IPS-20b (cell line): ENCODE results near the gene SH3GL1.

Experiments
- H3K27ac ChIP-seq: one replicate; pipeline ENCODE4 v1.5.1; 2013; ENCODE audit warnings: low read length
- H3K27me3 ChIP-seq: 2 replicates; pipeline ENCODE4 v1.6.1; 2013; ENCODE audit warnings: mild to moderate bottlenecking, low read length, inconsistent platforms; ENCODE audit not compliant: insufficient read depth
- H3K36me3 ChIP-seq: 2 replicates; pipeline ENCODE4 v1.6.1; 2013; ENCODE audit warnings: low read depth, mild to moderate bottlenecking, inconsistent platforms, low read length, moderate library complexity; ENCODE audit not compliant: insufficient read depth
- H3K4me1 ChIP-seq: 2 replicates; pipeline ENCODE4 v1.6.1; 2013; ENCODE audit warnings: mild to moderate bottlenecking, control low read depth, inconsistent platforms, low read length, moderate library complexity; ENCODE audit not compliant: insufficient read depth
- H3K4me3 ChIP-seq: 2 replicates; pipeline ENCODE4 v1.5.1; 2013; ENCODE audit warnings: mild to moderate bottlenecking, low read length, inconsistent platforms
- H3K9ac ChIP-seq: 2 replicates; pipeline ENCODE4 v1.6.1; 2013; ENCODE audit warnings: low read depth, mild to moderate bottlenecking, inconsistent platforms, low read length, moderate library complexity
- H3K9me3 ChIP-seq: 2 replicates; pipeline ENCODE4 v1.6.1; 2013; ENCODE audit warnings: mild to moderate bottlenecking, low read depth, low read length, inconsistent platforms; ENCODE audit not compliant: insufficient read depth

The SH3GL1 gene

DNA sequence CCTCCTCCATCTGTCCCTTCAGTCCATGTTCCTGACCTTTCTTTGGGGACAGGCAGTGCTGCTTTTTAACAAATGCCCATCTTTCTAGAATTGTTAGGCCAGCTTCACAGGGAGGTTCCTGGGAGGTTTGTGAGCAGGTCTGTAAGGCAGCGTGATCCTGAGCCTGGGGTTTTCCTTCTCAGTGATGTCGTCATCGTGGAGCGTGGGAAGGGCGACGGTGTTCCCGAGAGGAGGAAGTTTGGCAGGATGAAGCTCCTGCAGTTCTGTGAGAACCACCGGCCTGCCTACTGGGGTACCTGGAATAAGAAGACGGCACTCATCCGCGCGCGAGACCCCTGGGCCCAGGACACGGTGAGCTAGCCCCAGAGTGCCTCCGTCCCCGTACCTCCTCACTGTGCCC, 28.9 kb upstream of the SH3GL1 start:
- Histone ChIP-seq H3K4me1 (no peaks in the 10 kb centered on the region), H3K4me3 (no peak overlapping the region), H3K27me3 (no peaks in the 10 kb centered on the region), H3K27ac (no peak overlapping the region), H3K36me3 (peaks cover 89% of the 10 kb centered on the region), H3K9me3 (no peaks in the 10 kb centered on the region), H3K9ac (no peak overlapping the region)

DNA sequence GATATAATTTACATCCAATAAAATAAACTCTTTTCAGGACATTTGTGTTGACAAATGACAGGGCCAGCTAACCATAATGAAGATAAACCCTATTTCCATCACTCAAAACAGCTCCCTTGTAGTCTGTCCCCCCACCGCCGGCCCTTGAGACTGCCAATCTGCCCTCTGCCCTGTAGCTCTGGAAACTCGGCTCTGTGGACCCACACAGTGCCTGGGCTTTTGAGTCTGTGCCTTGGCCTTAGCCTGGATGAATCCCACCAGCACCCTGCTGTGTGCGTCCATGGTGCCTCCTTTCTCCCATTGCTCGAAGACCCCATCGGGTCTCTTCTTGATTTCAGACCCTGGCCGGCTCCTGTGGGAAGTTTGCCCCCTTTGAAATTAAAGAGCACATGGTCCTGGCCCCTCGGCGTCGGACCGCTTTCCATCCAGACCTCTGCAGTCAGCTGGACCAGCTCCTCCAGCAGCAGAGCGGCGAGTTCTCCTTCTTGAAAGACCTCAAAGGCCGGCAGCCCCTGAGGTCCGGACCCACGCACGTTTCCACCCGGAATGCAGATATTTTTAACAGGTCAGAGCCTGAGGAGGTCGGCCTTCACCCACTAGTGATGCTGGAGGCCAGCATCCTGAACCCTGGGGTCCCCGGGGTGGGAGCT, 28.1 kb upstream of the SH3GL1 start:
- no peaks in the 10 kb centered on the region for H3K4me1 ChIP-seq
- no peaks in the 10 kb centered on the region for H3K9me3 ChIP-seq
- no peak overlapping the region for H3K9ac ChIP-seq
- H3K36me3 ChIP-seq = peaks cover 89% of the 10 kb centered on the region
- no peak overlapping the region for H3K27ac ChIP-seq
- H3K4me3 ChIP-seq = no peak overlapping the region
- no peaks in the 10 kb centered on the region for H3K27me3 ChIP-seq

DNA sequence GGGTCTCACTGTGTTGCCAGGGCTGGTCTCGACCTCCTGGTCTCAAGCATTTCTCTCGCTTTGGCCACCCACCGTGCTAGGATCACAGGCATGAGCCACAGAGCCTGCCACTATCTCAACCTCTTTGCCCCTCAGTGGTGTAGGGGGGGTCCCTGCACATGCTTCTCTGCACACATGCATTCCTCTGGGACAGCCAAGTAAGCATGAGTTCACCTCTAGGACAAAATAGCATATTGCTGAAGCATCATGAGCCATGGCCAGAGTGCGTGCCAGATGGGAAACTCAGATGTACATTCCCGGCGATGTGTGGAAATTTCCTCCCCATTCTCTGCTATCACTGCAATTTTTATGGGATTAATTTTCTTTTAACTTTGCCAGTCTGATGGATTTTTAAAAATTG, 25.2 kb upstream of the SH3GL1 start:
- Histone ChIP-seq H3K9ac (no peak overlapping the region), H3K9me3 (no peaks in the 10 kb centered on the region), H3K36me3 (peaks cover 88% of the 10 kb centered on the region)

DNA sequence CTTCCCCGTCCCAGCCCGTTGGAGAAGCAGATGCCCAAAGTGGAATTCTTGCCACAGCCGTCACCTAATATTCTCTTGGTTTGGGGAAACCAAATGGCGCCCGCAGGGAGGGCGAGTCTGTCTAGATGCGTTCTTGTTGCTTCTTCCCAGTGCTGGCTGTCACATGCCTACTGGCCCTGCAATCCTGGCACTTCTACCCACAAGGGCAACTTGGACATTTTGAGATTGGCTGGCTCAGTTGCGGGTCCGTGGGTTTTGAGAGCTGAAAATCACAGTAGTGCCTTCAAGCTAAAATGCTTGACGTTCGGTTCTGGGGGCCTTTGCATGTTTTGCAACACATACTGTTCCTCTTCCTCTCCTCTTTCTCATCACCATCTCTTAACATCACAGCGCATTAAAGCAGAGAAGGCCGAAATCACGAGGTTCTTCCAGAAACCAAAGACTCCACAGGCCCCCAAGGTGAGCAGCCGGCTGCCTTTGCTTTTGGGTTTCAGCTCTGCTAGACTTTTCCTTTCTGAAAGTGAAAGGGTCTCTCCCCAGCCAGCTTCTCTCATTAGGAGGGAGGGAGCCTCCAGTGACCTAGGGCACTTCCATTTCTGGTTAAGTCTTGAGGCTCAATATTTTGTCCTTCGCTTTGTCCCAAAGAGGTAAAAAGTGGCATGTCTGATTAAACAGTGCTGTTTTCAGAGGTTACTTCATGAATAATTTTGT, 23.2 kb upstream of the SH3GL1 start:
- Histone ChIP-seq H3K36me3 (peaks cover 85% of the 10 kb centered on the region), H3K27ac (no peak overlapping the region), H3K9ac (no peak overlapping the region), H3K4me1 (no peaks in the 10 kb centered on the region), H3K4me3 (no peak overlapping the region), H3K9me3 (no peaks in the 10 kb centered on the region), H3K27me3 (no peaks in the 10 kb centered on the region)

More for the DNA sequence above, 25.2 kb upstream of the SH3GL1 start:
- no peaks in the 10 kb centered on the region for H3K4me1 ChIP-seq
- H3K4me3 ChIP-seq = no peak overlapping the region
- no peak overlapping the region for H3K27ac ChIP-seq
- H3K27me3 ChIP-seq = no peaks in the 10 kb centered on the region

DNA sequence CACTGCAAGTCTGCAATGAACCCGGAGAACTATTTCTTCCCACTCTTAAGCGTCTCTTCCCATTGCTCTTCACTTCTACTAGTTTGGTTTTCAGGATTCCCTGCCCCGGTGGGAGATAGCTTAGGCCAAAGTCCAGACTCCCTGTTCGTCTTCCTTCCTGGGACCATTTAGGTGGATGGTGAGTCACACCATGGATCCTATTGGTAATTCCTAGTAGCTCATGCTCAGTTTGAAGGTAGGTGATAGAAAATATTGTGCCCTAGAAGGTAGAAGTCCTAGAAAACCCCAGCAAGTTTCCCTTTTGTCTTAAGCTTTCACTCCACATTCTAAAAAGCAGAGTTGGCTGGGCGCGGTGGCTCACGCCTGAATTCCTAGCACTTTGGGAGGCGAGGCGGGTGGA, 15.9 kb upstream of the SH3GL1 start:
- peaks cover 92% of the 10 kb centered on the region for H3K36me3 ChIP-seq

DNA sequence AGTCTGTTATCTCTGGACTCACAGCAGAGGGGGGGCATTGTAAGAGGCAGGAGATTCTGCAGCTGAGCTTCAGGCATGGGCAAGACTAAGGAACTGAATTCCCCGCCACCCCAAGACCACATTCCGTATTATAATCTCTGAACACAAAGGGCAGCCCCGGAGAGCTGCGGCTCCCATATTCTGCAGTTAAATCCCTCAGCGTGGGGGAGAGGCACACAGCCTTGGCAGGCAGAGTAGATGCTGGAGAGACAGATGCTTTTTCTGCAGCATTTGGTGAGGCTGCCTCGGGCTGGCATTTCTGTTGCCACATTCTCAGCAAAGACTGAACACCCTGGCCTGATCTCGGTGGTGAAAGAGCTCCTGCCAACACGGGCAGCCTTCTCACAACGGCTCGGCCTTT, 15.0 kb upstream of the SH3GL1 start:
- peaks cover 92% of the 10 kb centered on the region for H3K36me3 ChIP-seq
- no peaks in the 10 kb centered on the region for H3K27me3 ChIP-seq
- H3K9me3 ChIP-seq = no peaks in the 10 kb centered on the region
- H3K4me1 ChIP-seq = peaks cover 23% of the 10 kb centered on the region; the same call in 1 of the 2 replicates
- peak overlapping the region; percentile 57 for H3K9ac ChIP-seq
- H3K27ac ChIP-seq = no peak overlapping the region
- H3K4me3 ChIP-seq = peak overlapping the region; percentile 36; the same call in 1 of the 2 replicates

More for the DNA sequence above, 15.9 kb upstream of the SH3GL1 start:
- H3K27ac ChIP-seq = no peak overlapping the region
- H3K4me3 ChIP-seq = no peak overlapping the region
- no peaks in the 10 kb centered on the region for H3K27me3 ChIP-seq
- H3K9ac ChIP-seq = peak overlapping the region; percentile 41; the same call in 1 of the 2 replicates
- H3K4me1 ChIP-seq = peaks cover 23% of the 10 kb centered on the region; the same call in 1 of the 2 replicates
- H3K9me3 ChIP-seq = no peaks in the 10 kb centered on the region

DNA sequence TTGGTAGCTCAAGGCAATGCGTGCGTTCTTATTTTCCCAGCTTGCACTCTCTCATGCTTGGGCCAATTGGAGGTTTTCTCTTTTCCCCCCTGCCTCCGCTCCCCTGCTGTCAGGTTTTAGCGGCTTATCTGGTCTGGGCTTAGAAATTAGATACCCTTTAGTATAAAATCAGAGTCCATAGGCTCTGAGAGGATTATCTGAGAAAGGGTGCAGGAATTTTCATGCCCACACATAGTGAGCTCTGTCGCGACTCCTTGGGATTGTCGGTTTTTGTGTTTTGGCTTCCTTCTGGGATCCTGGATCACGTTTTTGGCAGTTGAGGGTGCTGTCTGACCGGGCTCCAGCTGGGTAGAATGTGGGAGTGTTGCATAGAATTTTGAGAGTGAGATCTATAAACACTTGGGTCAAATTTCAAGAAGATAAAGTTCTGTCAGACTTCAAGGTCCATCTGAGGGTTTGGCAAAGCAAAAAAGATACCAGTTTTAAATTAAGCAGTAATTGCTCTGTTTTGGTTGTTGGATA, 14.5 kb upstream of the SH3GL1 start:
- H3K36me3 ChIP-seq = peaks cover 92% of the 10 kb centered on the region
- no peaks in the 10 kb centered on the region for H3K9me3 ChIP-seq
- H3K4me3 ChIP-seq = peak overlapping the region; percentile 36; the same call in 1 of the 2 replicates
- H3K9ac ChIP-seq = peak overlapping the region; percentile 57
- peaks cover 23% of the 10 kb centered on the region; the same call in 1 of the 2 replicates for H3K4me1 ChIP-seq
- H3K27ac ChIP-seq = no peak overlapping the region
- H3K27me3 ChIP-seq = no peaks in the 10 kb centered on the region

DNA sequence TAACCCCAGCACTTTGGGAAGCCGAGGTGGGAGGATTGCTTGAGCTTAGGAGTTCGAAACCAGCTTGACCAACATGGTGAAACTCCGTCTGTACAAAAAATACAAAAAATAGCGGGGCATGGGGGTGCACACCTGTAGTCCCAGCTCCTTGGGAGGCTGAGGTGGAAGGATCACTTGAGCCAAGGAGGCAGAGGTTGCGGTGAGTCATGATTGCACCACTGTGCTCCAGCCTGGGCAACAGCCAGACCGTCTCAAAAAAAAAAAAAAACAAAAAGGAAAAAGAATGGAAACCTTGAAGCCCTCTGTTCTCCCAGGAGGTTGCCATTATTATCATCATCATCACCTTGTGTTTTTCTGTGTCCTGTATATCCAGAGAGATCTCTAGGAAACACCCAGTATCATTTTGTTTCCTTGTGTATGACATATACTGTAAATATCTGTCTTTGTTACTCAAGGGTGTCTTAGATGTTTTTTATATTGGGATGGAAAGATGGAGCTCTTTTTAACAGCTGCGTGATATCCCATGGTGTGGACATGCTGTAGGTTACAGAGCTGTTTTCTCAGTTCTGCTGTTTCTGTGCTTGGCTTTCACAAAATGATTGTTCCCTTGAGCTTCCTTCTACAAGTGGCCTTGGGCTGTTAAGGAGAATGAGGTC, 13.9 kb upstream of the SH3GL1 start:
- H3K36me3 ChIP-seq = peaks cover 92% of the 10 kb centered on the region
- H3K4me1 ChIP-seq = peaks cover 23% of the 10 kb centered on the region
- H3K27ac ChIP-seq = no peak overlapping the region
- H3K4me3 ChIP-seq = peak overlapping the region; percentile 36; the same call in 1 of the 2 replicates
- peak overlapping the region; percentile 57; the same call in 1 of the 2 replicates for H3K9ac ChIP-seq
- H3K9me3 ChIP-seq = no peaks in the 10 kb centered on the region
- H3K27me3 ChIP-seq = no peaks in the 10 kb centered on the region

DNA sequence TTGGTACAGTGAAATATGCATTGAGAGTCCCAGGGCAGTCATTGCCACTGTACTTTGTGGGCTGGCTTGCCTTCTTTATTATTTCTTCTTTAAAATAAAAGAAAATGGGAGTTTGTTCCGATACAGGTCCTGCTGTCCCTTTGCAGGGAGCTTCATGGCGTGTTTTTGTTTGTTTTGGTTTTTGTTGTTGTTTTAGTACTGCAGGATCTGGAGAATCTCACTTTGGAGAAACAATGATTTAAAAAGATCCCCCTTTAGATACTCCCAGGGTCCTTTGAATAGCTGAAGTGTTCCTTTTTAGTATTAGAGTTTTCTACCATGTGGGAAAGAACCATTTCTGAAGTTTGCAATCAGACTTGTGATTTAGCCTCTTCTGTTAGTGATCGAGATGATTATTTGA, 13.2 kb upstream of the SH3GL1 start:
- H3K27ac ChIP-seq = no peak overlapping the region
- H3K36me3 ChIP-seq = peaks cover 94% of the 10 kb centered on the region

DNA sequence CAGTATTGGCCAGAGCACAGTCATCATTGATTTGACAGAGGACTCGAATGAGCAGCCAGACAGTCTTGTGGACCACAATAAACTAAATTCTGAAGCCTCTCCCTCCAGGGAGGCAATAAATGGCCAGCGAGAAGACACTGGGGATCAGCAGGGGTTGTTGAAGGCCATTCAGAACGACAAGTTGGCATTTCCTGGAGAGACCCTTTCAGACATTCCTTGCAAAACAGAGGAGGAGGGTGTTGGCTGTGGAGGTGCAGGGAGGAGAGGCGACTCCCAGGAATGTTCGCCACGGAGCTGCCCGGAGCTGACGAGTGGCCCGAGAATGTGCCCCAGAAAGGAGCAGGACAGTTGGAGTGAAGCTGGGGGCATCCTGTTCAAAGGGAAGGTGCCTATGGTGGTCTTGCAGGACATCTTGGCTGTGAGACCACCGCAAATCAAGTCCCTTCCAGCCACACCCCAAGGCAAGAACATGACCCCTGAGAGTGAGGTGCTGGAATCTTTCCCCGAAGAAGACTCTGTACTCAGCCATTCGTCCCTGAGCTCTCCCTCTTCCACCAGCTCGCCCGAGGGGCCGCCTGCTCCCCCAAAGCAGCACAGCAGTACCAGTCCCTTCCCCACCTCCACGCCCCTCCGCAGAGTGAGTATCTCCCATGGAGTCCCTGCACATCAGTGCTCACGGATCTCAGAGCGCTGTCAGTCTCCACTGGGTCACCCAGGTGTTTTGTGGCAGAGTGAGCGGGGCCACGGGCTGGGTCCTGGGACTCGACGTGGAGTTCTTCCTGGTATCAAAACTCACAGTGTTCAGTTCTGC, 9.0 kb upstream of the SH3GL1 start:
- peak overlapping the region; percentile 63; the same call in 1 of the 2 replicates for H3K9ac ChIP-seq
- H3K36me3 ChIP-seq = peaks cover 91% of the 10 kb centered on the region
- H3K27ac ChIP-seq = peak overlapping the region; percentile 54
- peak overlapping the region; percentile 18; the same call in 1 of the 2 replicates for H3K4me3 ChIP-seq
- no peaks in the 10 kb centered on the region for H3K9me3 ChIP-seq
- H3K4me1 ChIP-seq = peaks cover 23% of the 10 kb centered on the region
- H3K27me3 ChIP-seq = no peaks in the 10 kb centered on the region

More for the DNA sequence above, 13.2 kb upstream of the SH3GL1 start:
- Histone ChIP-seq H3K4me3 (no peak overlapping the region), H3K9ac (no peak overlapping the region), H3K9me3 (no peaks in the 10 kb centered on the region), H3K27me3 (no peaks in the 10 kb centered on the region), H3K4me1 (peaks cover 25% of the 10 kb centered on the region)

DNA sequence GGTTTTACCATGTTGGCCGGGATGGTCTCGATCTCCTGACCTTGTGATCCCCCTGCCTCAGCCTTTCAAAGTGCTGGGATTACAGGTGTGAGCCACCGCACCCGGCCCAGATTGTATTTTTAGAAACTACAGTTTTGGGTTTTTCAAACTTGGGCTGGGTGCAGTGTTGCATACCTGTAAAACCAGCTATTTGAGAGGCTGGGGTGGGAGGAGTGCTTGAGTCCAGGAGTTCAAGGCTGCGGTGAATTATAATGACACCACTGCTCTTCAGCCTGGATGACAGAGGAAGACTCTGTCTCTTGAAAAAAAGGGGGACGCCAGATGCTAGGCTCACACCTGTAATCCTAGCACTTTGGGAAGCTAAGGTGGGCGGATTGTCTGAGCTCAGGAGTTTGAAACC, 6.3 kb upstream of the SH3GL1 start:
- H3K36me3 ChIP-seq = peaks cover 68% of the 10 kb centered on the region
- H3K4me1 ChIP-seq = peaks cover 23% of the 10 kb centered on the region
- H3K9ac ChIP-seq = no peak overlapping the region
- H3K9me3 ChIP-seq = no peaks in the 10 kb centered on the region
- H3K27ac ChIP-seq = no peak overlapping the region
- H3K4me3 ChIP-seq = no peak overlapping the region
- H3K27me3 ChIP-seq = no peaks in the 10 kb centered on the region
